Fibroblast of villous mesenchyme (primary cell): Measurements from ENCODE around the gene THSD4. TPM values are rescaled to one million over a fixed set of nuclear protein-coding genes. Genes with fewer than 3 reads are reported as not detected.

Experiments
- DNase-seq: peaks from one replicate; pipeline ENCODE4 v3.0.0-alpha.2; 2010; ENCODE audit warnings: low read depth
- H3K4me3 ChIP-seq: 2 replicates; pipeline ENCODE4 v1.5.1; 2011; ENCODE audit warnings: low read depth, mild to moderate bottlenecking, low read length
- CTCF ChIP-seq: IDR thresholded peaks from 2 replicates; pipeline ENCODE4 v1.5.1; 2012; ENCODE audit warnings: low read depth, mild to moderate bottlenecking, low read length; ENCODE audit not compliant: insufficient read depth
- total RNA-seq: library from RNA; depleted of rRNA; stranded (reverse); fragments of >200 nt; gene quantifications from 2 replicates; pipeline ENCODE4 v1.2.3, GENCODE V29; 2012

THSD4 gene
- total RNA-seq, 1 donor, result 76.4 TPM

DNA sequence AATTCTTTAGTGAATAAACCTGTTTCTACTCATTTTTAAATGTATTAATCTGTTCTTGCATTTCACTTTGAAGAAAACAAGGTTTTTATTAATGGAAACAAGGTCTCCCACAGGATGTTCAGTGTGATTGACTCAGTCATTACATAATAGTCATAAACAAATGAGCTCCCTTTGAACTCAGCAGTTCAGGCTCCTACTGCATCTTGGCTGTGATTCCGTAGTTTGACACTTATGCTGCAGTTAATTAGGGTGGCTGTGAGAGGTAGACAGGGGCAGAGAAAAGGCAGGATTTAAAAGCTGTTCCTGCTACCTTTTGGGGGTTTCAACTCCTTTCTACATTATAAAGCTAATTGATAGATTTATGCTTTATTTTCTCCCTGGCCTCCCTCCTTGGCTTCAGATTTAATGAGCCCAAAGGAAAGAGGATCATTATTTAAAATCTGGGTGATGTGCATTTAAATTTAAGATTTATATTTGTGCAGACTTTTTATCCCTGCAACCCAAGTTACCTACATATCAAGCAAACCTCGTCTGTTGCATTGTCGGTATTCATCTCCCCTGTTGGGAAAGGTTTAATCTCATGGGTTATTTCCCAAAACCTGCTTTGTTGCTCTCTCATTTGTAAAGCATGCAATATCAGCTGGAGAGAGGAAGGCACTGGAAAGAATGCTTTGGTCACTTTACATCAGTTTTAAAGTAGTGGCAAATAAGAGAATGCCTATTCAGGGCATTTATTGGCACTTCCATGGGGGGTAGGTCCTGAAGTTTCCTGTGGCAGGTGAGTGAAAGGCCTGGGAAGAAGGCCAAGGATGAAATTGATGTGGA, 350.1 kb downstream of the THSD4 start:
- no peak overlapping the region for H3K4me3 ChIP-seq
- TF ChIP-seq CTCF, result no peak
- DNase-seq, result peak; percentile 49

- no peak for TF ChIP-seq CTCF
- H3K4me3 ChIP-seq, result no peak overlapping the region
- no peak for DNase-seq
Observed at GRCh38 chr15:71468715-71469114, 353.4 kb downstream of the THSD4 start.

- TF ChIP-seq CTCF, result peak; percentile 32
- peak; percentile 30 for DNase-seq
- no peak overlapping the region for H3K4me3 ChIP-seq
Observed at GRCh38 chr15:71469413-71469812, 354.1 kb downstream of the THSD4 start.

DNA sequence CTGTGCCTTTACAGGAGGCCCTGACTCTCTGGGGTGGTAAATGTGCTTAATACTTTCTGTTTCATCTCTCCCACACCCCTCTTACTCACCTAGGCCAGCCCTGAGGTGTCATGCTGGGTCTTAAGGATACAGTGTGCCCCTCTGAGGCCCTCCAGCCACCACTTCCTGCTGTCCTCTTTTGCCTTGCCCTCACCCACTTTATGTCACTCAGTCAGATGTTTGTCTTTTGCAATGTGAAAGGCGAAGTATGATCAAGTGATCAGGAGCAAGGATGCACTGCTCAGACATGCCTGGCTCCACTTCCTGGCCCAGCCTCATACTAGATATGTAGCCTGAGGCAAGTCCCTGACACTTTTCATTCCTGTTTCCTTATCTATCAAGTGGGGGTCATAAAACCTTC, 356.1 kb downstream of the THSD4 start:
- TF ChIP-seq CTCF, result no peak
- H3K4me3 ChIP-seq, result no peak overlapping the region
- peak; percentile 30 for DNase-seq

GRCh38 chr15:71472566-71472965, 357.3 kb downstream of the THSD4 start:
- TF ChIP-seq CTCF, result no peak
- no peak overlapping the region for H3K4me3 ChIP-seq
- DNase-seq, result no peak

GRCh38 chr15:71473751-71474150, 358.5 kb downstream of the THSD4 start:
- H3K4me3 ChIP-seq, result no peak overlapping the region
- no peak for TF ChIP-seq CTCF
- no peak for DNase-seq

DNA sequence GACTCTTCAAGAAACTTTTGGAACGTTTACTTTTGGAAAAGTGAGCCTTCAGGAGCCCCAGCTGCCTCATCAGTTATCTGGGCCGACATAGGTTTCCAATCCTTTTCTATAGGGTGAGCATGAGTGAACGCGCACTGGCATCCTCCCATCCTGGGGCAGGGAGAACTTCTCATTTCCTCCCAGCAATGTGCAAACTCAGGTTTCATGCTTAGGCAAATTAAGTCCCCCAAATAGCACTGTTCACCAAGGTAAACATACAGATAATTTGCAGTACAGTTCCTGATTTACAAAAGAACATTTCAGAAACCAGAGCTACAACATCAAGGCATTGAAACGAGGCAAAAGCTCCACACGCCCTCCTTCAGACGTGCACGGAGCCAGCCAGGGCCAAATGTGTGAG, 361.6 kb downstream of the THSD4 start:
- no peak for DNase-seq
- H3K4me3 ChIP-seq, result no peak overlapping the region
- no peak for TF ChIP-seq CTCF
